NCI-H1417 treated with DMSO at 0.1 percent for 48 hours (cell line): ENCODE measurements around the gene DAZAP1.
"Not testable (repeated sequence)": the region's sequence is repeated elsewhere in the genome, so short reads cannot be mapped to it uniquely, and the experiment has no call there.

Source experiments
- DNase-seq: peaks from one replicate; lab custom pipeline; 2025; lab: John Stamatoyannopoulos, UW

Gene DAZAP1

GRCh38 chr19:1411255-1412191 is 4.1 kb downstream of the DAZAP1 start:
- DNase-seq, result no peak

- no peak for DNase-seq
These were observed 5.0 kb downstream of the DAZAP1 start for GRCh38 chr19:1412323-1412923.

GRCh38 chr19:1412995-1413800 is 5.8 kb downstream of the DAZAP1 start:
- DNase-seq, result no peak

GRCh38 chr19:1416014-1416841 is 8.8 kb downstream of the DAZAP1 start:
- DNase-seq, result no peak

GRCh38 chr19:1417145-1417544 is 9.8 kb downstream of the DAZAP1 start:
- DNase-seq, result no peak

GRCh38 chr19:1417681-1418495 is 10.5 kb downstream of the DAZAP1 start:
- DNase-seq, result no peak

GRCh38 chr19:1418496-1418775 is 11.1 kb downstream of the DAZAP1 start:
- DNase-seq, result no peak

GRCh38 chr19:1418951-1419738 is 11.8 kb downstream of the DAZAP1 start:
- DNase-seq, result no peak

GRCh38 chr19:1420085-1420484 is 12.7 kb downstream of the DAZAP1 start:
- DNase-seq, result not testable (repeated sequence)

- no peak for DNase-seq
These were observed 13.2 kb downstream of the DAZAP1 start for GRCh38 chr19:1420590-1420989.

- no peak for DNase-seq
These were observed 14.0 kb downstream of the DAZAP1 start for GRCh38 chr19:1421218-1421957.

- no peak for DNase-seq
These were observed 14.5 kb downstream of the DAZAP1 start for GRCh38 chr19:1421958-1422305.

- no peak for DNase-seq
These were observed 15.0 kb downstream of the DAZAP1 start for GRCh38 chr19:1422360-1422759.

- no peak for DNase-seq
These were observed 15.6 kb downstream of the DAZAP1 start for GRCh38 chr19:1422943-1423342.

- no peak for DNase-seq
These were observed 16.2 kb downstream of the DAZAP1 start for GRCh38 chr19:1423436-1424191.

- DNase-seq, result no peak
These were observed 17.0 kb downstream of the DAZAP1 start for GRCh38 chr19:1424192-1424955.

GRCh38 chr19:1425102-1425837 is 17.9 kb downstream of the DAZAP1 start:
- DNase-seq, result no peak
